Stimulated activated CD4-positive, alpha-beta T cell treated with anti-CD3 and anti-CD28 coated beads, Interleukin-1b, Interleukin-23, amount 100 ng/mL, for 48 hours (primary cell): ENCODE measurements around the gene TRPV4.
"Not testable (repeated sequence)": the region's sequence is repeated elsewhere in the genome, so short reads cannot be mapped to it uniquely, and the experiment has no call there.

Source experiments
- DNase-seq: peaks from one replicate; pipeline ENCODE4 v3.0.0-alpha.2; 2020

Gene TRPV4

DNA sequence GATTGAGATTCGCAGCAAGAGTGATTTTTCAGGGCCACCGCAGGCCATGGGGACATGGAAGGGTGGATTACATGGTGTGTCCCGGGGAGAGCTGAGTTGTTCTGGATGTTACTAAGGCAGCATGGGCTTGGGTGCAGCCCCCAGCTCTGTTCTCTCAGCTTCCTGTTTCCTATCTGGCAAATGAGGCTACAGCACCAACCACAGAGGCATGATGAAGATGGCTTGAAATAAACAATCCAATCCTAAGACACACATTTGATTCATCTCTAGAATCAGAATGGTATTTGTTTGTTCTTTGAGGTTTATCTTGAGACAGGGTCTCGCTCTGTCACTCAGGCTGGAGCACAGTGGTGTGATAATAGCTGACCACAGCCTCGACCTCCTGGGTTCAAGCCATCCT is 25.6 kb upstream of the TRPV4 start:
- DNase-seq: no peak

DNA sequence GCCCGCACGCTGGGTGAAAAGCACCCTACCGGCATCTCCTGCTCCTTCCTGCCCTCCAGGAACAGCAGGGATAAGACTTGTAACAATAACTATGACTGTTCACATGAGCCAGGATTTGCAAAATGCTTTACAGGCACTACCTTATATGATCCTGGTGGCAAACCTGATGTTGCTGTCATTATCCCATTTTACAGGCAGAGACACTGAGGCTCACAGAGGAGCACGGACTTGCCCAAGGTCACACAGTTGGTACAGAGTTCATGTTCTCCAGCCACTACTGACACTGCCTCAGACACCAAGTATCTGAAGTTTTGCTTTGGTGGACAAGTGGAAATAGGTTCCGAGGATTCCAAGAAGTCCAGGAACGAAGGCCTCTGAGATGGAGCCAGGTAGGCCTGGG is 24.5 kb upstream of the TRPV4 start:
- DNase-seq: no peak

DNA sequence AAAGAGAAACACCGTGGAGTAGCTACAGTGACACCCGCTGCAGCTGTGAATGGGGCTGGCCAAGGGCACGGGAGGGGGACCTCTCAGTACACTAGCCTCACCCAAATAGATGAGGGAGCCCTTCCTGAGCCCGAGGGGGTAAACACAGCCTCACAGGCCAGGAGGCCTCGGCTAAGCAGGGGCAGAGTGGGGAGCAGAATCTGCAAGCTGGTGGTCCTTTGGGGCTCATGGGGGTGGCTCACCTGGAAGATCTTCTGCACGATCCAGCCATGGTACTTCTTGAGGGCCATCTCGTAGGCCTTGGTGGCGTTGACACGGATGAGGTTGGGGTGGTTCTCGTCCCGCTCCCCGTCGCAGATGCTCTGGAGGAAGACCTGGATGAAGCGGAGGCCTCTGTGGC is 22.2 kb upstream of the TRPV4 start:
- DNase-seq: no peak

DNA sequence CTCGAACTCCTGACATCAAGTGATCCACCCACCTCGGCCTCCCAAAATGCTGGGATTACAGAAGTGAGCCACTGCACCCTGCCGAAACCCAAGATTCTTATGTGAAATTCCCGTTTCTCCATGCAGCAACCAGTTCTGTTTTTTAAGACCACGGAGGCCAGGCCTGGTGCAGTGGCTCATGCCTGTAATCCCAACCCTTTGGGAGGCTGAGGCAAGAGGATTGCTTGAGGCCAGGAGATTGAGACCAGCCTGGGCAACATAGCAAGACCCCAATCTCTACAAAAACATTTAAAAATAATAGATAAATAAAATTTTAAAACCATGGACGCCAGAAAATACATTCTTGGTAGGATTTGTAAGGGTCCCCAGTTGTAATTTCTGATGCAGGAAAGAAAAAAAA is 17.3 kb upstream of the TRPV4 start:
- not testable (repeated sequence) for DNase-seq

DNA sequence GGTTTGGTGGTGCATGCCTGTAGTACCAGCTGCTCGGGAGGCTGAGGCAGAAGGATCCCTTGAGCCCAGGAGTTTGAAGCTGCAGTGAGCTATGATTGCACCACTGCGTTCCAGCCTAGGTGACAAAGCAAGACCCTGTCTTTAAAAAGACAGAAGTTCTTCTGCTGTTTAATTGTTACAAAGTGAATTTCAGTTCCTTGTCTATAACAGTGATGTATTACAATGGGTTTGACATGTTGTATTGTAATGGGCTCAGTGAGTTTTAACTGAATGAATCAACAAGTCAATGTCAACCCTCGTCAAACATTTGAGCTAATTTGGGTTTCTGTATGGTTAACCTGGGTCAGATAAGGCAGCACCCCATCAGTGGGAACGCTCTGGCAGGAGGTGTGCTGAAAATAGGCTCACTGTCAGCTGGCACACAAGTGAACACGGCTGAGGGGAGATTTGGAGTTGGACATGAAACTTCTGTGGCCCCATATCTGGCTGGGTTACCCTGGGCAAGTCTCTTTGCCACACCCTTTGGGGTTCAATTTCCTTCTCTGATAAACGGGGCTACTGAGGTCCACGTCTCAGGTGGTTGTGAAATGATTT is 14.0 kb upstream of the TRPV4 start:
- DNase-seq: no peak

DNA sequence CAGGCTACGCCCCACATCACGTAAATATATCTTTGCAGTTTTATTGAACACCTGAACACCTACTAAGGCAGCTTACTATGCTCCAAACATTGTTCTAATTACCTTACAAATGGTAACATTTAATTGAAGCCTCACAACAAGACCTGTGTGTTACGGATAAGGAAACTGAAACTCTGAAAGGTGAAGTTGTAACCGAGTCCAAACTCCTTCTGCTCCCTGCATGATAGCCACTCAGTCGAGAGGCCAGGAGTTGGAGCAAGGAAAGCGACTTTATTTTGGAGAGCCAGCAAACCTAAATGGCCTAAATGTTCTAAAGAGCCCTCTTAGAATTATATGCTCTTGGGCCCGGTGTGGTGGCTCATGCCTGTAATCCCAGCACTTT is 12.6 kb upstream of the TRPV4 start:
- DNase-seq: no peak

DNA sequence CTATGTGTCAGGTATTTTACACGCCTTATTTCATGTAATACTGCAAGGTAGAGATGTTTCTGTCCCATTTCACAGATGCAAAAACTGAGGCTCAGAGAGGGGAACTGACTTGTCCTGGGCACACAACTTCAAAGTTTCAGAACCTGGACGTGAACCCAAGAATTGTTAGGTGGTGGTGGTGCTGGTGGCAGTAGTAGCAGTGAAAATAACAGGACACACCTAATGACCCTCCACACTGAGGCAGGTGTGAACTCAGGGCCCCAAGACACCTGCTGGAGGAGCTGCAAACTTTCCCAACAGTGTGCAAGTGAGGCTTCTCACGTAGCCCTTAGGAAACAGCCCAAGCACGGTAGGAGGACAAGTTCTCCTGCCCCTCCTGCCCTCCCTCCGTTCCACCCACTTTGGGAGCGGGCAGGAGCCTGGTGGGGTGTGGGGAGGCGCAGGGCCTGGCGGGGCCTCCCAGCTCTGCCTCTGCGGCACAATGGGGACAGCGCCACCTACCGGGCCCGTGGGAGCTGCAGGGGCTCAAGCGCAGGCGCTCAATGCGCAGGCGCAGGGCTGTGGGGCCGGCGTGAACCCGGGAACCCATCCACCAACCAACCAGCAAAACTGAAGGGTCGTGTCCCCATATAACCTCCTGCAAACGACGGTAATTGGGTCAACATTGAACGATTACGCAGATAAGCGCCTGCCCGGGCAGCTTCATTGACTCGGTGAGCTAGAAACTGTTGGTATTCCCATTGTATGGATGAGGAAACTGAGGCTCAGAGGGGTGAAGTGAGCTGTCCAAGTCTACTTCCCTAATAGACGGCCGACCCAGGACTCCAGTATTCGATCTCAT is 12.0 kb upstream of the TRPV4 start:
- peak; percentile 89 for DNase-seq

DNA sequence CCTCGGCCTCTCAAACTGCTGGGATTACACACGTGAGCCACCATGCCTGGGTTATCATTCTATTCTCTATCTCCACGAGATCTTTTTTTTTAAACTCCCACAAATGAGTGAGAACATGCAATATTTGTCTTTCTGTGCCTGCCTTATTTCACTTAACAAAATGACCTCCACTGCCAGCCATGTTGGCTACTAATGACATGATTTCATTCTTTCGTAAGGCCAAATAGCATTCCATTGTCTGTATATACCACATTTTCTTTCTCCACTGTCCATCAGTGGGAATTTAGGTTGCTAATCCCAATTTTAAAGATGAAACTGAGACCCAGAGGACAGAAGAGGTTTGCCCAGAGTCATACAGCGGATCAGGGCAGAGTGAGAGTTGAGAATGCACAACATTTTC is 10.9 kb upstream of the TRPV4 start:
- DNase-seq: no peak

DNA sequence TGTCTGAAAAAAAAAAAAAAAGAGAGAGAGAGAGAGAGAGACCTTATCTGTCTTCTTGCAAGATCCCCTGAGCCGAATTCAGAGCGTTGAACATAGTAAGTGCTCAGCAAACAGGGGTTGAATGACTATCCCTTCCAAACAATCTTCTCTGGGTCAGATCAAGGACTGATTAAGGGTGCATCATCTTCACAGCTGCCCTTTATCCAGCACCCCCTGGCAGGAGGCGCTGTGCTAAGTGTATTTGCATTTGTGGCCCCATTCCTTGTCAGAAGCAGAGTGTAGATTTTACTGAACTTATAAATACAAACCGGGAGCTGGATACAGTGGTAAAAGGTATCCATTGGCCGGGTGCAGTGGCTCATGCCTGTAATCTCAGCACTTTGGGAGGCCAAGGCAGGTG is 8.8 kb upstream of the TRPV4 start:
- DNase-seq: no peak

DNA sequence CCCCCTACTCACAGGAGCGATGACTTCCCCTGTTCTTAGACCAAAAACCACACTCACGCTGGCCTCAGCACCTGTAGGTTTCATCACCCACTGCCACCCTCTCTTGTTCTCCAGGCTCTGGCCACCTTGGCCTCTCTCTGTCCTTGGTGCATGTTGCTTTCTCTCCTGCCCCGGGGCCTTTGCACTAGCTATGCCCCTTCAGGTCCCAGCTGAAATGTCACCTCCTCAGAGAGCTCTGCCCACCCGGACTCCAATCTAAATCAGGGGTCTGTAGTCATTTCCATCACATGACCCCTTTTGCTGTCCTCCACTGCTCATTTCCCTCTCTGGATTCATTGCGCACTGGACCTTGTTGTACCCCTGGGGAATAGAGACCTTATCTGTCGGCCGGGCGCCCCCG is 8.2 kb upstream of the TRPV4 start:
- no peak for DNase-seq

DNA sequence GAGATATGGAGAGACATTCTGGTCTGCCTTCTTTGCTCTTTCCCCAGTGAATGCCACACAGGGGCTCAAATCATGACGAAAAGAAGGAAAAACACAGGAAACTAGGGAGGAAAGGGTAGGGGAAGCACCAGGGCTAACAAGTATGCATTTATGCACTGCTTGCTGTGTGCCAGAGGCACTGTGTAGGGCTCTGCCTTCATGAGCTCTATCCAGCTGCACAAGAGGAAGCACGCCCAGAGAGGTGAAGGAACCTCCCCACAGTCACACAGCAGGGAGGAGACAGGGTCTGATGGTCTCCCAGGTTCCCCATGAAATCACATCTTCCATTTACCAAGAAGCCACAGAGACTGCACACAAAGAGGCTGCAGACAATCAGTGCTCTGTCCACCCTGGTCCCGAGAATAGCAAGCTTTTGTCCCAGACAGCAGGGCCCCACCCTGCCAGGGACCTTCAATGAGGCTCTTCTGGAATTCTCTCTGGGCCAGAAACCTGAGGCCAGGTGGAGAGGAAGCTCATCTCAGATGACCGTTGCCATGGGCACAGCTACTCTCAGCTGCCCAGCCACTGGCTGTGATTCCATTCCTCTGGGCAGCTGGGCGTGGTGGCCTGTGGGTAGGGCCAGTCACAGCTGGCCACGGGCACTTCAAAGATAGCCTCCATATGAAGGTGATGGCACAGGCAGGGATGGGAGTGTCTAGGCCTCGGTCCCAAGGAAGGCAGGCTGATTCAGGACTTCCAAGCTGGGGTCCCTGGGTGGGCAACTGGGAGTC is 7.3 kb upstream of the TRPV4 start:
- DNase-seq: no peak

DNA sequence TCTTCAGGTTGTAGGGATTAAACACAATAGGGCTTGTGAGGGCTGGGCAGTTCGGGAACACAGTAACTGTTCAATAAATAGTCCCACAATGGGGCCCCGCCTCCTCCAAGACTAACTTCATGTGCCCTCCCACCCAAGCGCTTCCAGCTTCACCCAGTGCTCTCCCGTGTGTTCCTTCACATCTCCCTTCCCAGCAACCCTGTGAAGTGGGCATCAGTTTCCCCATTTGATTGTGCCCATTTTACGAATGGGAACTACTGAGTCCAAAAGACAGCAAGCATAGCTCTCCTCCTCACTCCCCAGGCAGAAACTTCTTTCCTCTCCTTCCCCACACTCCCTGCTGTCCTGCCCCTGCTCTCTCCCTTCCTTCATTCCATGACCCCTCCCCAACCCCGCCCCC is 6.2 kb upstream of the TRPV4 start:
- DNase-seq: no peak

DNA sequence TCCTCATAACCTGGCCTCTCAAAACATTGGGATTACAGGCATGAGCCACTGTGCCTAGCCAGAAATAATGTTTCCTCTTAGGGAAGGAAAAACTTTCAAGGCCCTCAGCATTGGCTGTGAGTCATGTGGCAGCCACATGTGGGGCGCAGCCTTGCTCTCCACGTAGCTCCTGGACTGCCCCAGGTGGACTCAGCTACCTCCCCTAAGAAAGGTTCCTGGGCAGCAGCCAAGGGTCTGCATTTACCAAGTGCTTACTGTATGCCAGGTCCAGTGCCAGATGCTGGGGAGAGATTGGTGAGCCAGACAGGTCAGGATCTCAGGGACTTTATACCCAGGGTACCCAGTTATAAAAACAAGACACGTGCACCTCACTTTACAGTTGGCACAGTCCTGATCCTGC is 3.7 kb upstream of the TRPV4 start:
- no peak for DNase-seq

DNA sequence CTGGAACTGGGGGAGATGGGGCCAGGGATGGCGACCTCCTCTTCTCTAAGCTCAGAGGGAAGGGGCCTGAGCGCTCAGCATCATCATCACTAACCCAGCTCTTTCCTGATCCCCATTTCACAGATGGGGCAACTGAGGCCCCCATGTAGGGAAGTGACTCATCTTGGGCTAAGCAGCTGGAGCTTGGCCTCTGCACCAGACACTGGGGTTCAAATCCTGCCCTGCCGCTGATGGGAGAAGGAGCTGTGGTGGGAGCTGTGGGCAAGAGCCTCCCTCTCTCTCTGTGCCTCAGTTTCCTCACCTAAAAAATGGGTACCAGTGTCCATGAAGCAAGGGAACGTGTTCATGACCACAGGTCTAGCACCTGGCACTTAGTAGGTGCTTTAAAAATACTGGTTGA is 2.6 kb upstream of the TRPV4 start:
- DNase-seq: no peak

DNA sequence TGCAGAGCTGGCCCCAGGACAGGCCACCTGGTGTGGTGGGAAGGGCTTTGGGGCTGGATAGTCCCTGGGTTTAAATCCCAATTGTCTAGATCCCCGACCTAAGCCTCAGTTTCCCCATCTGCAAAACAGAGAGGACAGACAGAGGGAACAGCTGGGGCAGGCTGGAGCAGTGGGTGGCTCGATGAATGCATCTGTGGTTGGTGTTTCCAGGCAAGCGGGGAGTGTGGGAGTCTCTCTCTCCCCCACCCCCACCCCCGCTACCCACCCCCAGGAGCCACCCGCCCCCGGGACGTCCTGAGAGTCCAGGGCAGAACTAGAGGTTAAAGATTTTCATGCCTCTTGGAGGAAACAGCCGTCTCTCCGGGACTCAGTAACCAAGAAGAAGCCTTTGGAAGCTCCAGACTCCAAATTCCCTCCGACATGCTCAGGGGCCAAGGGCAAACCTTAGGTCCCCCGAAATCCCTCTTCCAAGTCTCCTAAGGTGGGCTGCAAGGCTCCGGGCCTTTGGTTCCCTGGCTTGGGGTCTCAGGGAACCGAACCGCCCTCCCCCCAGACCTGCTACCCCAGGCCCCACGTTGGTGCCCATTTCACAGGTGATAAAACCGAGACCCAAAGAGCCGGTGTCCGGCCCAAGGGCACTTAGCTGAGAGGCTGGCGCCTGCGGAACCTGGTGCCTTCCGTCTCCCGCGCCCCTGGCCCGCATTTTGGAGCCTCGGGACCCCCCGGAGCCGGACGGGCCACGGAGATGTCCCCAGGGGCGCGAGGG is 474 bp downstream of the TRPV4 start:
- no peak for DNase-seq

DNA sequence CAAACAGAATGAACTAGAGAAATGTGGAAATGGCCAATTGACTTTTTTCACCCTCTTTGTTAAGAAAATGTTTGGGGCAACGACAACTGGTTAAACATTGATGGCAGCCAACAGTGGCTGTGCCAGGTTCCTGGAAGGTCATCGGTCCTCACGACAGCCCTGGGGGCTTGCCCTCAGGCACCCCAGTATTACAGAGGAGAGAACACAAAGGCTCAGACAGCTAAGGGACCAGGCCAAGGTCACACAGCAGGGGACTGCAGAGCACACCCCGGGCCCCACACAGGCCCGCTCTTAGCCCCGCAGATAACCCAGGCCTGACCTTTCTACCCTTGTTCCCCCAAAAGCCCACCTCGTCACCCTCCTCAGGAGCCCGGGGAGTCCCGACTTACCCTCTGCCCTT is 1.3 kb downstream of the TRPV4 start:
- DNase-seq: no peak

DNA sequence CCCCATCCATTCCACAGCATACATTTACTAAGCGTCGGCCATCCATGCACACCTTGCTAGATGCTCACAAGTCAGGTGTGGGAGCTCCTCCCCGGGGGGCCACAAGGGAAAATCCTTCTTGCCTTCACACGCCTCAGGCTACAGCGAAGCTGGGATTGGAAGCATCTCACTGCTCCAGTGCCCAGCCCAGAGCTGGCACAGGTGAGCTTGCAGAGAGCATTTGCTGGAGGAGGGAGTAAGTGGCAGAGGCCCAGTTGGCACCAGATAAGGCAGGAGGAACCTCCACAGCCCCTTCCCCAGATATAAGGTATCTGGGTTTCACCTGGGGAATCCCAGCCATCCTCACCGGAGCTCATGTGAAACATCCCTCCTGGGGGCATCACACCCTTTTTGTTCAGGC is 1.8 kb downstream of the TRPV4 start:
- no peak for DNase-seq

DNA sequence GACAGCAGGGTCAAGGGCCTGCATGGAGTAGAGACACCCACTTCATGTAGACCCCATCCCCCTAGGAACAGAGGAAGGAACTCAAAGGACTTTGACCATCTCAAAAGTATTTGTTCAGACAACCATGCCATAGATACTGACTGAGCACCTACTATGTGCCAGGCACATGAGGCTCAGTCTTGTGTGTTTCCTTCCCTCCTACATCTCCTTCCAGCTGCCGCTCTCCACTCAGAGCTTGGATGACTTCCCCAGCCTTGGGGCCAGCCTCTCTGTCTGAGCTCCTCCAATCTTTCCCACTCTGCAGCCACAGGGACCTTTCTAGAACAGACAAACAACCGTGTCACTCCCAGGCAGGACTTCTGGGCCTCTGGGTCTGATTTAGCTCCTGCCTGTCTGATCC is 2.5 kb downstream of the TRPV4 start:
- no peak for DNase-seq

DNA sequence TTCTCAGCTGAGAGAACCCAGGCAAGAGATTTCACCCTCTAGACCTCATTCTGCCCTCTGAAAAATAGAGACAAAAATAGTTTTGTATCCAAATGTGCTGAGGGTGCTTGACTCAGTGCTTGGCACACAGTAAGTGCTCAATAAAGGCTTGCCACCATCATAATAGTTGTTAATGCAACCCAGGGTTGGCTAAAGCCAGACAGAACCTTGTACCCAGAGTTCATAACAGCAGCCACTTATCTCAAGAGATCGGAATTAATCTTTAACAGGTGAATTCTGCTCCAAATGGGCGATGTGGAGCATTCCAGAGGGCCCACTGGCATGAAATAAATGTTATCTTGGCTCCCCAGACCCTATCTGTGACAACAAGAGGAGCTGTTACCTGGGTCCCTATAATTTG is 2.9 kb downstream of the TRPV4 start:
- no peak for DNase-seq

DNA sequence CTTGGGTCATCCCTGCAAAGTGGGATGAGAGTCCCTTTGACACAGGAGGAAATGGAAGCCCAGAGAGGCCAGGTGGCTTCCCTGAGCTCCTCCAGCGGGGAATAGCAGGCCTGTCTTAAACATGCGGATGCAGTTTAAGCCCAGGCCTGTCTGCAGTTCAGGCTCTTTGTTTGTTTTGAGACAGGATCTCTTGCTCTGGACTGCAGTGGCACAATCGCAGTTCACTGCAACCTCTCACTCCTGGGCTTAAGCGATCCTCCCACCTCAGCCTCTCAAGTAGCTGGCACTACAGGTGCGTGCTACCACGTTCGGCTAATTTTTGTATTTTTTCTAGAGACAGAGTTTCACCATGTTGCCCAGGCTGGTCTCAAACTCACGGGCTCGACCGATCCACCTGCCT is 3.5 kb downstream of the TRPV4 start:
- DNase-seq: no peak

DNA sequence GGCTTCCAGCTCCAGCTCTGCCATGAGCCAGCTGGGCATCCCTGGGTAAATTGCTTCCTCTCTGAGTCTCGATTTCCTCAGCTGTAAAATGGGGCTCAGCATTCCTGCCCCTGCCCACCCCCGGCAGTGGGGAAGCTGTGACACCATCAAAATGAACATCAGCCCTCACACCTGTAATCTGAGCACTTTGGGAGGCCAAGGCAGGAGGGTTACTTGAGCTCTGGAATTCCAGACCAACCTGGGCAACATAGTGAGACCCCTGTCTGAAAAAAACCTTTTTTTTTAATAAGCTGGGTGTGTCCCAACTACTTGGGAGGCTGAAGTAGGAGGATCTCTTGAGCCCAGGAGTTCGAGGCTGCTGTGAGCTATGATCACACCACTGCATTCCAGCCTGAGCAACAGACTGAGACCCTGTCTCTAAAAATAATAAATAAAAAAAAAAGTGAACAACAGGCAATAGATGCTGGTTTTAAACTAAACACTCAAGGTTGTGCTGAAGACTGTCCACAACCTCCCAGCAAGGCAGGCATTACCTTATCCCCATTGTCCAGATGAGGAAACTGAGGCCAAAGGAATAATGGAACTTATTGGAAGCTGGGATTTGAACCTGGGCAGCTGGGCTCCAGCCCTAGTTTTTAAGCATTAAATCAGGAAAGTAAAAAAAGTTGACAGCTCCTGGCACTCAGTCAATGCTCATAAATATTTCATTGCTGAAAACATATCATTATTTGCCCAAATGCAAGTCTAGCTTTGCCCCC is 4.3 kb downstream of the TRPV4 start:
- no peak for DNase-seq
